Measurements from ENCODE around the gene ATXN7L3. TPM values are rescaled to one million over a fixed set of nuclear protein-coding genes. Genes with fewer than 3 reads are reported as not detected.

The ATXN7L3 gene
- polyA plus RNA-seq, 3 donors: 8.5 to 60.9 (median 9.9) TPM

- no peak overlapping the region for H3K4me3 Mint-ChIP-seq
- Histone ChIP-seq H3K27me3 (ENCODE audit: control insufficient read depth in 2 of 2, insufficient read depth in 2 of 2, low read length in 2 of 2) (no peaks in the 10 kb centered on the region), H3K9ac (ENCODE audit: insufficient read depth, low read length, poor library complexity, severe bottlenecking) (no peak overlapping the region), H4K20me1 (ENCODE audit: insufficient read depth, low read length) (peaks cover 11% of the 10 kb centered on the region), H3K9me3 (replicated peaks in 1 of 2; ENCODE audit: control insufficient read depth in 1 of 2, insufficient read depth in 1 of 2, low read length in 2 of 2) (no peaks in the 10 kb centered on the region), H3K27ac (ENCODE audit: low read depth in 1 of 2, low read length in 2 of 2) (no peak overlapping the region), H3K4me2 (replicated peaks; ENCODE audit: extremely low read depth, low read length, poor library complexity, severe bottlenecking) (no peak overlapping the region), H3K4me3 (replicated peaks in 1 of 3; ENCODE audit: low read depth in 2 of 3, low read length in 3 of 3) (no peak overlapping the region), H2AFZ (ENCODE audit: insufficient read depth, low read depth, low read length, poor library complexity, severe bottlenecking) (no peak overlapping the region), H3K79me2 (ENCODE audit: insufficient read depth, low read length) (peaks cover 12% of the 10 kb centered on the region), H3K36me3 (replicated peaks in 1 of 2; ENCODE audit: control insufficient read depth in 1 of 2, insufficient read depth in 2 of 2, low read length in 2 of 2) (peaks cover 42 to 44% of the 10 kb centered on the region in 2 donors), H3K4me1 (ENCODE audit: control insufficient read depth in 1 of 2, insufficient read depth in 2 of 2, low read length in 2 of 2) (no peaks in the 10 kb centered on the region)
- no peak for TF ChIP-seq CTCF (IDR thresholded peaks at IDR 0.05)
- no peaks in the 10 kb centered on the region for H3K27me3 Mint-ChIP-seq (ENCODE audit: low read depth in 3 of 3)
- no peaks in the 10 kb centered on the region for H3K4me1 Mint-ChIP-seq
- H3K9me3 Mint-ChIP-seq: peaks cover 0 to 2% (median 0%) of the 10 kb centered on the region in 7 donors
- intact Hi-C loops (cut with micrococcal nuclease): no loop called here
- H3K27ac Mint-ChIP-seq: no peak overlapping the region
- no CpG with 5 or more reads among the region's 4 CpGs for WGBS (ENCODE audit: insufficient coverage)
- peaks cover 30 to 57% of the 10 kb centered on the region in 2 donors for H3K36me3 Mint-ChIP-seq
- no peak for DNase-seq
Measured at GRCh38 chr17:44177640-44178039, 22.0 kb downstream of the ATXN7L3 start.

GRCh38 chr17:44176671-44177501, 22.8 kb downstream of the ATXN7L3 start:
- no peaks in the 10 kb centered on the region for H3K27me3 ChIP-seq (ENCODE audit: control insufficient read depth in 2 of 2, insufficient read depth in 2 of 2, low read length in 2 of 2)
- H2AFZ ChIP-seq (ENCODE audit: insufficient read depth, low read depth, low read length, poor library complexity, severe bottlenecking): no peak overlapping the region
- Mint-ChIP-seq H3K4me1 (no peaks in the 10 kb centered on the region), H3K4me3 (no peak overlapping the region), H3K9me3 (peaks cover 0 to 2% (median 0%) of the 10 kb centered on the region in 7 donors), H3K27ac (peak overlapping the region in 4 of 7 donors; percentile 30 to 69 (median 54)), H3K27me3 (ENCODE audit: low read depth in 3 of 3) (no peaks in the 10 kb centered on the region), H3K36me3 (peaks cover 22 to 50% of the 10 kb centered on the region in 2 donors)
- H3K4me2 ChIP-seq (replicated peaks; ENCODE audit: extremely low read depth, low read length, poor library complexity, severe bottlenecking): no peak overlapping the region
- no peak for TF ChIP-seq CTCF (IDR thresholded peaks at IDR 0.05)
- no peak overlapping the region for H3K27ac ChIP-seq (ENCODE audit: low read depth in 1 of 2, low read length in 2 of 2)
- H3K4me1 ChIP-seq (ENCODE audit: control insufficient read depth in 1 of 2, insufficient read depth in 2 of 2, low read length in 2 of 2): no peaks in the 10 kb centered on the region
- H3K79me2 ChIP-seq (ENCODE audit: insufficient read depth, low read length): peaks cover 5% of the 10 kb centered on the region
- no peak overlapping the region for H3K9ac ChIP-seq (ENCODE audit: insufficient read depth, low read length, poor library complexity, severe bottlenecking)
- DNase-seq: no peak
- no peaks in the 10 kb centered on the region for H3K9me3 ChIP-seq (replicated peaks in 1 of 2; ENCODE audit: control insufficient read depth in 1 of 2, insufficient read depth in 1 of 2, low read length in 2 of 2)
- intact Hi-C loops (cut with micrococcal nuclease): no loop called here
- H3K36me3 ChIP-seq (replicated peaks in 1 of 2; ENCODE audit: control insufficient read depth in 1 of 2, insufficient read depth in 2 of 2, low read length in 2 of 2): peaks cover 34 to 37% of the 10 kb centered on the region in 2 donors
- peaks cover 3% of the 10 kb centered on the region for H4K20me1 ChIP-seq (ENCODE audit: insufficient read depth, low read length)
- no peak overlapping the region for H3K4me3 ChIP-seq (replicated peaks in 1 of 3; ENCODE audit: low read depth in 2 of 3, low read length in 3 of 3)
- WGBS (ENCODE audit: insufficient coverage): 97% methylated on average over 51 of the region's 54 CpGs
